Inflammatory macrophage (primary cell): Measurements from ENCODE around the gene SCAMP4.
"Not testable (repeated sequence)": the region's sequence is repeated elsewhere in the genome, so short reads cannot be mapped to it uniquely, and the experiment has no call there.

Source experiments
- DNase-seq, 2 donors: peaks; one replicate each; pipeline ENCODE4 v3.0.0-alpha.2; 2020 to 2022

The SCAMP4 gene

DNA sequence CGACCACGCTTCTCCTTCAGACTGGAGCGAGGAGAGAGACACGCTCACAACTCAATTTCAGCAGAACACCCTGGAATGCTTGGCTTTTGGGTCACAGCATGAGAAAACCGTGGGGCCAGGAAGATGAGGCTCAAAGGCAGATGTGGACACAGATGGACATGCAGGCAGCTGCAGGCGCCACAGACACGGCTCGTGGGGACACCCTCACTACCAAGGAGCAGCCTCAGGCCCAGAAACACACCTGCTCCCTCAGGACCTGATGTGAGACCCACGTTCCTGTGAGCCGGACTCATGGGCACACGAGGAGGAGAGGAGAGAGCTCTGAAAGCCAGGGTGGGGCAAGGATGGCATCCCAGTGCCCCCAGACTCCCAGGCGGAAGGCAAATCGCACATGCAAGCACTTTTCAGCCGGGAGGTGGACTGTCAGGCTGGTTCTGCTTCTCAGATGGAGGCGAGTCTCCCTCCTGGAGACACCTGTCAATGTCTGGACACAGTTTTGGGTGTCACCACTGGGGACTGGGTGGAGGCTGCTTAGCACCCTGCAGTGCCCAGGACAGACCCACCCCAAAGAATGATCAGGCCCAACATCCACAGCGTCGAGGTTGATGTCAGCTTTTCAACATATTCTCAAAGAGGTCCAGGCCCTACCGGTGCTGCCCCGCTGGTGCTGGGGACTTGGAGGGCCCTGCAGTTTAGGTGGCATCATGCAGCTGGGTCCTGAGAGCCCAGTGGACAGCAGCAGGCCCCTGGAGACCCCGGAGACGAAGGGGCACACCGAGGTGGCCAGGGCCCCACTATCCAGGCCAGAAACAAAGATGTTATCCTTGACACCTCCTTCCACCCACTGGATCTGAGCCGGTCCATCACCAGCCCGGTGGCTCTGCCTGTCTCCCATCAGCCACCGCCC, 22.2 kb upstream of the SCAMP4 start:
- DNase-seq = no peak

DNA sequence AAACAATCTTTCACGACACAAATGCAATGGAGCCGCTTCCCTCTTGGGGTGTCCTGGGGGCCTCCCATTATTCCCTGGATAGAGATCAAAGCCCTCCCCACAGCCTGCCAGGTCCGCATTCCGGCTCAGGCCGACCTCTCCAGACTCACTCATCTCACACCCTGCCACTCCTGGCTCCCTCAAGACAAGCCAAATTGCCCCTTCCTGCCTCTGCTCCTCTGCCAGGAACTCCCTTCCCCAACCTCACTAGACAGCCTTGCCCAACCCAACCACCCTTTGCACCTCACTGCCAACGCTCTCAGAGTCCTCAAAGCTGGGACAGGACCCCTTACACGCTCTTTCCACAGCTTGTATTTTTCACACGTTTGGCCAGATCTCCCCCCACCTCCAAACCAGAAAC, 21.4 kb upstream of the SCAMP4 start:
- no peak for DNase-seq

- no peak for DNase-seq
Observed at GRCh38 chr19:1884291-1884718, 20.9 kb upstream of the SCAMP4 start.

- DNase-seq = no peak
Observed at GRCh38 chr19:1884719-1885334, 20.4 kb upstream of the SCAMP4 start.

GRCh38 chr19:1885398-1886119, 19.6 kb upstream of the SCAMP4 start, which contains the start of gene ABHD17A:
Gene ABHD17A, minus strand, starts transcription at chr19:1885496. Its CDS starts 3,930 bp downstream, at chr19:1881566.
- peak; percentile 97 for DNase-seq

GRCh38 chr19:1886360-1886759, 18.8 kb upstream of the SCAMP4 start:
- not testable (repeated sequence) for DNase-seq

DNA sequence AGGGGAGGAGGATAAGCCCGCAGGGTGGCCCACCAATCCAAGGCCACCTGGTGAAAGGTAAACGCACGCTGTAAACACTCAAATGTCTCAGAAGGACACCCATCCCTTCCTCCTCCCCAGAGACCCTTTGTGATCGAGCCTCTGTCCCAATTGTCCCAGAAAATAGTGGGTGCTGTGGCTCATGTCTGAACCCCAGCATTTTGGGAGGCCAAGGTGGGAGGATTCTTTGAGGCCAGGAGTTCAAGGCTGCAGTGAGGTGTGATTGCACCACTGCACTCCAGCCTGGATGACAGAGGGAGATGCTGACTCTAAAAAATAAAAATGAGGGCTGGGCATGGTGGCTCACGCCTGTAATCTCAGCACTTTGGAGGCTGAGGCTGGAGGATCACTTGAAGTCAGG, 16.8 kb upstream of the SCAMP4 start:
- DNase-seq = no peak

- no peak for DNase-seq
Observed at GRCh38 chr19:1889907-1890306, 15.3 kb upstream of the SCAMP4 start.

DNA sequence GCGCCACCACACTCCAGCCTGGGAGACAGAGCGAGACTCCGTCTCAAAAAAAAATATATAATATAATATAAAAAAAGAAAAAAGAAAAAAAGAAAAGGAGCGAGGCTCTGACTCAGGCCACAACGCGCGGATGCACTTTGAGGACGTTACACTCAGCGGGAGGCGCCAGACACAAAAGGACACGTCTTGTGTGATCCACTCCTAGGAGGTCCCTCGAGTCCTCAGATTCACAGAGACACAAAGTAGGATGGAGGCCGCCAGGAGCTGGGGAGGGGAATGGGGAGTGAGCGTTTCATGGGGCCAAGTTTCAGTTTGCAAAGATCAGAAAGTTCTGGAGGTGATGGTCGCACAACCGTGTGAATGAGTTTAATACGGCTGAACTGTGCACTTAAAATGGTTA, 11.4 kb upstream of the SCAMP4 start:
- no peak for DNase-seq

GRCh38 chr19:1896508-1896907, 8.7 kb upstream of the SCAMP4 start:
- DNase-seq = peak; percentile 29 to 61

DNA sequence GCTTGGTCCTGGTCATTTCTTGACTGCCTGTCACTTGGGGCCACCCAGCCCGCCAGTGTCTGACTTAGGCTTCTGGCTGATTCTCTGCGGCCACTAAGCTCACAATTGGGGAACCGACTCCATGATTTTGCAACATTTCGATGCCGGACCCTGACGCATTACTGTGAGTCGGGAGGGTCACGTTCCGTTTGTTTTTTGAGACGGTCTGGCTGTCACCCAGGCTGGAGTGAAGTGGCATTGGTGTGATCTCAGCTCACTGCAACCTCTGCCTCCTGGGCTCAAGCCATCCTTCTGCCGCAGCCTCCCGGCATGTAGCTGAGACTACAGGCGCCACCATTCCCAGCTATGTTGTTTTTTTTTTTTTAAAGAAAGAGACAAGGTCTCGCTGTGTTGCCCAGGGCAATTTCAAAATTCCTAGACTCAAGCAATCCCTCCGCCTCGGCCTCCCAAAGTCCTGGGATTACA, 3.2 kb upstream of the SCAMP4 start:
- DNase-seq = peak; percentile 98

DNA sequence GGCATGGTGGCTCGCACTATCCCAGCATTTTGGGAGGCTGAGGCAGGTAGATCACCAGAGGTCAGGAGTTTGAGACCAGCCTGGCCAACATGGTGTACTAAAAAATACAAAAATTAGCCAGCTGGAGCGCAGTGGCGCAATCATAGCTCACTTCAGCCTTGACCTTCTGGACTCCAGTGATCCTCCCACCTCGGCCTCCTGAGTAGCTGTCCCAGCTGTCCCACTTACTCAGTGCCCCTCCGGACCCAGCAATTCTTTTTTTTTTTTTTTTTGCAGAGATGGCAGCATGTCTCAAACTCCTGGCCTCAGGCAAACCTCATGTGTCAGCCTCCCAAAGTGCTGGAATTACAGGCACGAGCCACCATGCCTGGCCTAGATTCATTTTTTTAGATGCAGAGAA, 2.3 kb upstream of the SCAMP4 start:
- no peak for DNase-seq

DNA sequence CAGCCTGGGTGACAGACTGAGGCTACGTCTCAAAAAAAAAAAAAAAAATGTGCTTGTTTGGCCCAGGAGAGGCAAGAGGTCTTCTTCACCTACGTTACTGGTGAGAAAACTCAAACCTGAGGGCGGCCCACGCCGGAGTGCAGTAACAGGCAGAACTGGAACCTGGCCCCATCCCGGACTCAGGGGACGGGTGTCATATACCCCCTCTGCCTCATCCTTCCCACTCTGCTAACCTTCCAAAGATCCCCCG, 414 bp upstream of the SCAMP4 start:
- DNase-seq = no peak

GRCh38 chr19:1905863-1906375, 720 bp downstream of the SCAMP4 start:
- no peak for DNase-seq

DNA sequence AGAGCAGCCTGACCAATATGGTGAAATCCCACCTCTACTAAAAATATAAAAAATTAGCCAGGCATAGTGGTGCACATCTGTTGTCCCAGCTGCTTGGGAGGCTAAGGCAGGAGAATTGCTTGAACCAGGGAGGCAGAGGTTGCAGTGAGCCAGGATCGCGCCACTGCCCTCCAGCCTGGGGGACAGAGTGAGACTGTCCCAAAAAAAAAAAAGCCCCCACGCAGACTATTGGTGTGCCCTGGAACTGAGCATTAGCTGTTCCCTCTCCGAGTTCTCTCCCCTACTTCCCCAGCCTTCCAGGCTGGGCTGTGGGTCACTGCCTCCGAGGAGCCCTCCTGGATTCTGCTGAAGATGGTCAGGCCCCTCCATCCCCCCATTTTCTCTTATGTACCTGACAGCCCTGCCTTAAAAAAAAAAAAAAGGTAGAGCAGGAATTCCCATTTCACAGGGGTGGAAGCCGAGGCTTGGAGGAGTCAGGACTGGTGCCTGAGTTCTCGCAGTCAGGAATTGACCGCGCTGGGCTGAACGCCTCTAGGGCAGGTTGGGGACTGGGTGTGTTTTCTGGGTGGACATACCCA, 1.9 kb downstream of the SCAMP4 start:
- no peak for DNase-seq

DNA sequence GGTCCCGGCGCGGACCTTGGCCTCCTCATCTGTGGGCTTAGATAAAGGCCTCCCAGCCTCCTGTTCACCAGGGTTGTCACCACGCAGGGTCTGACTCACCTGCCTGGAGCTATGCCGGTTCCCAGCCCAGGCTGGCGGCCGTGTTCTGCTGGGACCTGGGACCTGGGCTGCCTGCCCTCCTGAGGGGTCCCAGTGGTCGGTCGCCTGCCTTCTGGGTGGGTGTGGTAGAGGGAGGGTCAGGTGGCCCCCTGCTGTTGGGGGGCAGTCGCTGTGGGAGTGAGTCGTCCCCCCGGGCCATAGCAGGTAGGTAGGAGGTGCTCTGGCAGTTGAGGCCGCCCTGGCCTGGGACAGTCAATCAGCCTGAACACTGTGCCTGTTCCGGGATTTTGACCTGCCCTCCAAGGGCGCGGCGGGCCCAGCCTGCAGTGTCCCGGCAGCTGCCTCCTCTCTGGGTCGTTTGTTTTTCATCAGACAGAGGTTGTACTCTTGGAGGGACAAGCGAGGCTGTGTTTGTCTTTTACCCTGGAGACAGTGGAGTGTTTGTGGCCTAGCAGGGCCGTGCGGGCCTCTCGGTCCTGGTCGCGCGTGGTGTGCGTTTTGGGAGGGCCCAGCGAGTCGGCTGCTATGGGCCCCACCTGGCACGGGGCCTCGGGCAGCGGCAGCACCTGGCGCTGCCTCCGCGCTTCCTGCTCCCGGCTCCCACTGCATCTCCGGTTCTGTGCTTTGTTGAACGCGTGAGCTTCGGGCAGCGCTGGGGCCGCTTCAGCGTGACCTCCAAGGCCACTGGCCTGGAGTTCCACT, 2.6 kb downstream of the SCAMP4 start:
- DNase-seq = no peak

GRCh38 chr19:1908364-1908678, 3.1 kb downstream of the SCAMP4 start:
- no peak for DNase-seq

DNA sequence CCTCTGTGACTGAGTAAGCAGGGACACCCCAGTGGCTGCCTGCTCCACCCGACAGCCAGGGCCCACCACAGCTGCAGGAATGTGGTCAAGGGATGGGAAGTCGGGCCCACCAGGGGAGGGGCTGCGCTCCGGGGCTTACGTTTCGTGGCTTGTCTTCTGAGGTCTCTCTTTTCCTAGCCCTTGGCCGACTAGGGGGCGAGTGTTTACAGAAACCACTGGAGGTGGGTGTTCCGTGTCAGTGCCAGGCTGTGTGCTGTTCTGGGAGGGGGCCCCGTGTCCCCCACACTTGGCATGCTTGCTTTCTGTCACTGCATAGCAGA, 4.5 kb downstream of the SCAMP4 start:
- no peak for DNase-seq

DNA sequence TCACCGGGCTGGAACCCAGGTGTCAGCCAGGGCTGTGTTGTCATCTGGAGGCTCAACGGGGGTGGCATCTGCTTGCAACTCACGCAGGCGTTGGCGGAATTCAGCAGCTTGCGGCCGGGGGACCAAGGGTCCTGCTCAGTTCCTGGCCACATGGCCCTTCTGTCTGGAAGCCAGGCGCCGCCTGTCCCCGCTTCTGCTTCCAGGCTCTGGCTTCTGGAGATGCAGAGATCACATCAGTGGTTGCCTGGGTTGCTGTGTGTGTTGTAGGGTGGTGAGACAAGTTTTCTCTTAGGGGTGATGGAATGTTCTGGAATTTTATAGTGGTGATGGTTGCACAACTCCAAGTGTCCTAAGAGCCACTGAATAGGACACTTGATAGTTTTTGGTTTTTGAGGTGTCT, 5.0 kb downstream of the SCAMP4 start:
- DNase-seq = no peak

DNA sequence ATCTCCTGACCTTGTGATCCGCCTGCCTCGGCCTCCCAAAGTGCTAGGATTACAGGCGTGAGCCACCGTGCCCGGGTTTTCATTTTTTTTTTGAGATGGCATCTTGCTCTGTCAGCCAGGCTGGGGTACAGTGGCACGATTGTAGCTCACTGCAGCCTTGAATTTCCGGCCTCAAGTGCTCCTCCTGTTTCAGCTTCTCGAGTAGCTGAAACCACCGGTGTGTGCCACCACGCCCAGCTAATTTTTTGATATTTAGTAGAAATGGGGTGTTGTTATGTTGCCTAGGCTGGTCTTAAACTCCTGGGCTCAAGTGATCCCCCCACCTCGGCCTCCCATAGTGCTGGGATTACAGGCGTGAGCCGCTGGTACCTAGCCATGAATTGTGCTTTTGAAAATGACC, 5.9 kb downstream of the SCAMP4 start:
- no peak for DNase-seq

- no peak for DNase-seq
Observed at GRCh38 chr19:1911995-1912394, 6.8 kb downstream of the SCAMP4 start.

DNA sequence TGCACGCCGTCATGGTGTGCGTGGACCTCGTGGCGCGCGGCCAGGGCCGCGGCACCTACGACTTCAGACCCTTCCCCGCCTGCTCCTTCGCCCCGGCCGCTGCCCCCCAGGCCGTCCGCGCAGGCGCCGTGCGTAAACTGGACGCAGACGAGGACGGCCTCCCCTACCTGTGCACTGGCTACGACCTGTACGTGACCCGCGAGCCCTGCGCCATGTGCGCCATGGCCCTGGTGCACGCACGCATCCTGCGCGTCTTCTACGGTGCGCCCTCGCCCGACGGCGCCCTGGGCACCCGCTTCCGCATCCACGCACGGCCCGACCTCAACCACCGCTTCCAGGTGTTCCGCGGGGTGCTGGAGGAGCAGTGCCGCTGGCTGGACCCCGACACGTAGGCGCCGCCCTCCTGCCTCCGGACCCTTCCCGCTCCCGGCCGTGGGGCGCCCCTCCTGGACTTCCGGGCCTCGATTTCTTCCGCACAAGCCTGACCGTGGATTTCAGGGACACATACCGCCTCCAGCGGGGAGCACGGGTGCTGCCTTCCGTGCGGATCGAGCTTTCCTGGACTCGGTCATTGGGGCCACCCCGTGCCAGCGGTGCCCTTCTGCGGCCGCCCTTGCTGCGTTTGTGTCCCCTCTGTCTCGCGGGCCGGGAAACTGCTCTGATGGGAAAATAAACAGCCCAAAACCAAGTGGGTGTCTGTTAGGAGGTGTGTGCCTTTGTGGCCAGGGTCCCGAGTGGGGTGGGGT, 7.7 kb downstream of the SCAMP4 start:
- no peak for DNase-seq
